Activated naive CD8-positive, alpha-beta T cell treated with anti-CD3 and anti-CD28 coated beads, Interleukin-2, amount 10 ng/mL, durations not matched to agents 7 days and 5 days (primary cell): Measurements from ENCODE around the gene MKNK2. TPM values are rescaled to one million over a fixed set of nuclear protein-coding genes. Genes with fewer than 3 reads are reported as not detected.
"Not testable (repeated sequence)": the region's sequence is repeated elsewhere in the genome, so short reads cannot be mapped to it uniquely, and the experiment has no call there.

Experiments used
- ATAC-seq: fragments of 150-1000 bp; cut with Tn5 transposase; one replicate; pipeline ENCODE4 v1.10.0; 2021; ENCODE audit warnings: low read depth, moderate library complexity
- POLR2A ChIA-PET: fragments of 350-600 bp; sonication (Branson Sonifier 250); formaldehyde crosslinking; loops from one replicate; lab custom pipeline; 2021; ENCODE audit warnings: antibody characterized with exemption; lab: Charles Lee
- DNase-seq: peaks from one replicate; pipeline ENCODE4 v3.0.0; 2021
- H3K27ac Mint-ChIP-seq: one replicate; pipeline ENCODE4 v1.8.0; 2022; ENCODE audit warnings: mild to moderate bottlenecking, mixed read lengths
- H3K27me3 Mint-ChIP-seq: one replicate; pipeline ENCODE4 v1.8.0; 2022; ENCODE audit warnings: mild to moderate bottlenecking, moderate library complexity, mixed read lengths
- H3K36me3 Mint-ChIP-seq: one replicate; pipeline ENCODE4 v1.8.0; 2021; ENCODE audit warnings: mild to moderate bottlenecking, mixed read lengths
- H3K4me1 Mint-ChIP-seq: one replicate; pipeline ENCODE4 v1.8.0; 2021; ENCODE audit warnings: mixed read lengths
- H3K4me3 Mint-ChIP-seq: one replicate; pipeline ENCODE4 v1.8.0; 2022; ENCODE audit warnings: mild to moderate bottlenecking, moderate library complexity, mixed read lengths
- H3K9me3 Mint-ChIP-seq: one replicate; pipeline ENCODE4 v1.8.0; 2021; ENCODE audit warnings: mixed read lengths
- total RNA-seq, 2 experiments: library from RNA; stranded (reverse); gene quantifications; one replicate each; pipeline ENCODE4 v1.2.3, GENCODE V29; 2021

The MKNK2 gene
- total RNA-seq, 2 experiments from 2014 or later: 319 to 341 TPM

DNA sequence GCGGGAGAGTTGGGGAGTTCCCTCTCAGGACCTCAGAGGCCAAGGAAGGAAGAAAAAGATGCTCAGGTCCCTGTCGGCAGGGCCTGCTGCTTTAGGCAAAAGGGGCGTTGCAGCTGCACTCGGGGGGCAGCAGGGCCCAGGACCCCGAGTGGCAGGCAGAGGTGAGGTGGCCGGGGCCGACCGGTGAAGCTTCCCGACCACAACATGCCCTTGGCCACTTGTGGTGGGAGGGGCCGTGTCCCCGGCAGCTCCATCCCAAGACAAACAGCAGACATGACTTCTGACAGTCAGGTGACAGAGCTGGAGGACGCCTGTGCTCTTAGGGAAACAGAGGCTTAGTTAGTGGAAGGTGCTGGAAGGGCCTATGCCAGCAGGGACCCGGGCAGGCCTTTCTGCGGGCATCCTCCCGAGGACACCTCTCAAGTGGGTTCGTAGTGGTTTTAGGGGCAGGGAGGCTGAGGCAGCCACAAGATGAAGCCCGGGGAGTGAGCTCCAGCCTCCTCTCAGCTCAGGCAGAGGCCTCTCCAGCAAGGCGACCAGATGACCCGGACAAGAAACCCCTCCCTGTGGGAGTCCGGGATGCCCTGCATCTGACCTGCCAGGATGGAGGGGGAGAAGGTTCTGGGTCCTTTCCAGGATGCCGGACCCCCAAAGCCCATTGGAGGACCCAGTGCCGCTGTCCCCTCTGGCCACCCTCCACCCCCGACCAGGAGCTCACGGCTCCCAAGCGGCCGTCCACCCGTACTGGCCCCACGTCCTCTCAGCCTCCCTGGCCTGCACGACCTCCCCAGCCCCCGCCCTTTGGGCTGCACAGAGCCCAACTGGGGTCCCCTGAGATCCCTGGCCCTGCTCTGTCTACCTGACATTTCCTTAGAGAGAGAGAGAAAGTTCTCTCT lies 59.8 kb downstream of the MKNK2 start:
- H3K9me3 Mint-ChIP-seq: no peaks in the 10 kb centered on the region
- no peak overlapping the region for H3K27ac Mint-ChIP-seq
- H3K4me1 Mint-ChIP-seq: peaks cover 1% of the 10 kb centered on the region
- no peak overlapping the region for H3K4me3 Mint-ChIP-seq
- H3K36me3 Mint-ChIP-seq: peaks cover 14% of the 10 kb centered on the region
- no peak for DNase-seq
- POLR2A ChIA-PET: interaction anchor here (0.6 kb wide), 1 partner anchor 9 kb away, joined by 3 read pairs; no protein-coding TSS in a partner anchor
- ATAC-seq: no peak
- H3K27me3 Mint-ChIP-seq: no peaks in the 10 kb centered on the region

DNA sequence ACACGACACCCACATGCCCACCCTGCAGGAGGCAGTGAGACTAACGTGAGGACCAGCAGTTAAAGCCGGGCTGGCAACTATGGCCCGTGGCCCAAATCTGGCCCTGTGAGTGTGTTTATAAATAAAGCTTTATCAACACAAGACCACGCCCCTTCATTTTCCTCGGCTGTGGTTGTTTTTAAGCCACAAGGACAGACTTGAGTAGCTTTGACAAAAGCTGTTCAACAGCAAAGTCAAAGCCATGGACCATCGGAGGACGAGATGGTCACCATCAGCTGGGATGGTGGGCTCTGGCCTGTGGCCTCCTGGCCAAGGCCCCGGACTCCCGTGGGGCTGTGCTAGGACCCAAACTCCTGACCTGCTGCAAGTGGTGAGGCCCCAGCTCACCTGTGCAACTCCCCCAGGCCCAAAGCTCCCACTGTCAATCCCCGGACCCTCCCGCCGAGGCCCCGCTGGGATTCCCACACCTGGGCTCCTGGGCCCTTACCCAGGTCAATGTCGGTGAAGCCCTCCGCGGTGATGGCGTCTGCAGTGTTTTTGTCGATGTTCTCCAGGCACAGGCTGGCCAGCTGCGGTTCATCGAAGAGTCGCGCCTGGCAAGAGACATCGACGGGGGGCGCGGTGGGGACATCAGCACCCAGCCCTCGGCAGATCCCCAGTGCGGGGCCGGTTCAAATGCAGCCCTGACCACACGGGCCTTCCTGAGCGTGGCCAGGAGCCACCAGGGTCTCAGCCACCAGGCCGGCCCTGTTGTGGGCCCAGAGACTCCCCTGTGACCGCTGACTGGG lies 60.6 kb downstream of the MKNK2 start:
- Mint-ChIP-seq H3K36me3 (peaks cover 10% of the 10 kb centered on the region), H3K27me3 (no peaks in the 10 kb centered on the region), H3K9me3 (no peaks in the 10 kb centered on the region), H3K4me3 (no peak overlapping the region), H3K27ac (no peak overlapping the region), H3K4me1 (peaks cover 1% of the 10 kb centered on the region)
- POLR2A ChIA-PET: interaction anchor here (0.6 kb wide), 1 partner anchor 8 kb away, joined by 3 read pairs; no protein-coding TSS in a partner anchor
- no peak for DNase-seq
- no peak for ATAC-seq

DNA sequence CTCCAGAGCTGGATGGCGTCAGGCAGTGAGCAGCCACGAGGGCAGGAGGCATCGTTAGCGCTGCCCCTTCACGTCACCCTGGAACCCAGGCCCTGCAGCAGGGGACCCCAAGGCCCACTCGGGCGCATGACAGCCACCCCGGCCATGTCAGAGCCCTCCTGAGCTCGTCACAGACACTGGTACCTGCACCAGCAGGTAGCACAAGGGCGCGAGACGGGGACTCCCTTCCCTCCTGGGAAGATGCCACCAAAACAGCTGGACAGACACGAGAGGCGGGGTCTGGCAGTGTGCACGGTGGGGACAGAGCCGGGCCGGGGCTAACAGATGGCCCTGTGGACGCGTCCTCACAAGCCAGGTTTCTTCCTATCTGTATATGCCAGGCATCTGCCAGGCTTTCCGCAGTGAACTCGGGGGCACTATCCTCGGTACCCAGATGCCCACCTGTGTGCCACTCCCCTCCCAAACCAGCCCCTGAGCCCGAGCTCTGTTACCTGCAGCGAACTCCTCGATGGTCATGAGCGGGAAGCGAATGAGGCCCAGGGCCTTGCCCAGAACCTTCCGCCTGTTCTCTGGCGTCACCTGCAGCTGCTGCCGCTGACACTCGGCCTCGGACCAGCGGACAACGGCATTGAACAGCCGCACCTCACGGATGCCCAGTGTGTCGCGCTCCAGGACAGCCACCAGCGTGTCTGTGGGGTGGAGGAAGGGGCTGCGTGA lies 61.4 kb downstream of the MKNK2 start:
- DNase-seq: no peak
- Mint-ChIP-seq H3K27ac (no peak overlapping the region), H3K4me1 (no peaks in the 10 kb centered on the region), H3K36me3 (peaks cover 13% of the 10 kb centered on the region), H3K4me3 (no peak overlapping the region), H3K27me3 (no peaks in the 10 kb centered on the region), H3K9me3 (no peaks in the 10 kb centered on the region)
- POLR2A ChIA-PET: no interaction called here
- no peak for ATAC-seq

DNA sequence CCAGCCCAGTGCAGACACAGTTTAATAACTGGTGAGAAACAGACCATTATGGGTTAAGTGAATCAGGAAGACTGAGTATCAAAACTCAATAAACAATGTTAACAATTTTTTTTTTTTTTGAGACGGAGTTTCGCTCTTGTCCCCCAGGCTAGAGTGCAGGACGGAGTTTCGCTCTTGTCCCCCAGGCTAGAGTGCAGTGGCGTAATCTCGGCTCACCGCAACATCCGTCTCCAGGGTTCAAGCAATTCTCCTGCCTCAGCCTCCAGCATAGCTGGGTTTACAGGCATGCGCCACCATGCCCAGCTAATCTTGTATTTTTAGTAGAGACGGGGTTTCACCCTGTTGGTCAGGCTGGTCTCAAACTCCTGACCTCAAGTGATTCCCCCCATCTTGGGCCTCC lies 62.6 kb downstream of the MKNK2 start:
- DNase-seq, H3K4me3 Mint-ChIP-seq, H3K9me3 Mint-ChIP-seq, H3K4me1 Mint-ChIP-seq, H3K27ac Mint-ChIP-seq, POLR2A ChIA-PET, ATAC-seq, H3K27me3 Mint-ChIP-seq: not testable (repeated sequence)
- H3K36me3 Mint-ChIP-seq: peaks cover 11% of the 10 kb centered on the region

Other genes starting within 250 kb of the MKNK2 start
- 10 to 100 TPM; 17.0 to 18.6 TPM for gene ATP8B3, start 239.0 kb downstream of the MKNK2 start, total RNA-seq
- 10 to 100 TPM; 57.9 to 60.4 TPM for gene REXO1, start 202.8 kb downstream of the MKNK2 start, total RNA-seq
- 10 to 100 TPM; 21.5 to 21.8 TPM for gene KLF16, start 187.7 kb downstream of the MKNK2 start, total RNA-seq
- gene ABHD17A, start 165.7 kb downstream of the MKNK2 start, total RNA-seq: 100 to 1,000 TPM; 185 to 194 TPM
- gene ADAT3, start 145.8 kb downstream of the MKNK2 start, total RNA-seq: 1 to 10 TPM; 7.6 to 9.3 TPM
- 10 to 100 TPM; 35.1 to 35.2 TPM for gene SCAMP4, start 145.8 kb downstream of the MKNK2 start, total RNA-seq
- gene CSNK1G2, start 110.1 kb downstream of the MKNK2 start, total RNA-seq: 100 to 1,000 TPM; 127 to 134 TPM
- gene BTBD2, start 35.5 kb downstream of the MKNK2 start, total RNA-seq: 10 to 100 TPM; 55.0 to 61.4 TPM
- gene MOB3A, start 45.1 kb upstream of the MKNK2 start, total RNA-seq: 100 to 1,000 TPM; 190 to 200 TPM
- 10 to 100 TPM; 16.0 to 17.7 TPM for gene IZUMO4, start 45.7 kb upstream of the MKNK2 start, total RNA-seq
- gene AP3D1, start 100.3 kb upstream of the MKNK2 start, total RNA-seq: 10 to 100 TPM; 92.6 to 96.5 TPM
- 10 to 100 TPM; 50.1 to 56.2 TPM for gene DOT1L, start 112.7 kb upstream of the MKNK2 start, total RNA-seq
- gene PLEKHJ1, start 185.1 kb upstream of the MKNK2 start, total RNA-seq: 10 to 100 TPM; 69.8 to 71.3 TPM
- 100 to 1,000 TPM; 171 TPM for gene SF3A2, start 185.6 kb upstream of the MKNK2 start, total RNA-seq
- gene AMH, start 198.1 kb upstream of the MKNK2 start, total RNA-seq: 10 to 100 TPM in 1 of 2 experiments, 1 to 10 TPM in 1; 9.7 to 10.4 TPM
- gene JSRP1, start 205.2 kb upstream of the MKNK2 start, total RNA-seq: 1 to 10 TPM; 1.1 to 1.4 TPM
- under 1 TPM in 1 of 2 experiments, not detected in 1; 0.14 TPM for gene PEAK3, start 230.9 kb upstream of the MKNK2 start, total RNA-seq